VCaP (cell line): Measurements from ENCODE around the gene MTA1.

Experiments used
- H3K27ac ChIP-seq: fragments of 450-650 bp; 2 replicates; pipeline ENCODE4 v1.5.1; 2017
- TF ChIP-seq, protein P1 (sequence below): fragments of 450-650 bp; conservative IDR thresholded peaks from 2 replicates; pipeline ENCODE4 v1.5.1; 2017; ENCODE audit warnings: mild to moderate bottlenecking, moderate library complexity

The MTA1 gene

DNA sequence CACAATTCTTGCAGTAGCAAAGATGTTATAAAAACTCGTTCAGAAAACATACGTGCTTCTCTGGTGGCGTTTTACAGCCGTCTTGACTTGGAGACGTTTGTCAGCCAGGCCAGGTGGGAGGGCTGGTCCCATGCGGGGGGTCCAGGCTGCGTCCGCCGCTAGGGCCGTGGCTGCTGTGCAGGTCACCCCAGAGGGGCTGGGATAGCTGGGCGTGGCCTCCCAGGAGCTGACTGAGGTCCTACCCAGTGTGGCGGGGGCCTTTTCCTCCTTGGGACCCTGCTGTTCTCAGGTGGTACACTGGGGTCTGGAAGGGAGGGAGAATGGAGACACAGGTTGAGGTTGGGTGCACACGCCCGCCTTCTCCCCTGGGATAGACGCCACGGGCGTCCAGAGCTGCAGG is 25.2 kb downstream of the MTA1 start:
- TF ChIP-seq, protein P1, sequence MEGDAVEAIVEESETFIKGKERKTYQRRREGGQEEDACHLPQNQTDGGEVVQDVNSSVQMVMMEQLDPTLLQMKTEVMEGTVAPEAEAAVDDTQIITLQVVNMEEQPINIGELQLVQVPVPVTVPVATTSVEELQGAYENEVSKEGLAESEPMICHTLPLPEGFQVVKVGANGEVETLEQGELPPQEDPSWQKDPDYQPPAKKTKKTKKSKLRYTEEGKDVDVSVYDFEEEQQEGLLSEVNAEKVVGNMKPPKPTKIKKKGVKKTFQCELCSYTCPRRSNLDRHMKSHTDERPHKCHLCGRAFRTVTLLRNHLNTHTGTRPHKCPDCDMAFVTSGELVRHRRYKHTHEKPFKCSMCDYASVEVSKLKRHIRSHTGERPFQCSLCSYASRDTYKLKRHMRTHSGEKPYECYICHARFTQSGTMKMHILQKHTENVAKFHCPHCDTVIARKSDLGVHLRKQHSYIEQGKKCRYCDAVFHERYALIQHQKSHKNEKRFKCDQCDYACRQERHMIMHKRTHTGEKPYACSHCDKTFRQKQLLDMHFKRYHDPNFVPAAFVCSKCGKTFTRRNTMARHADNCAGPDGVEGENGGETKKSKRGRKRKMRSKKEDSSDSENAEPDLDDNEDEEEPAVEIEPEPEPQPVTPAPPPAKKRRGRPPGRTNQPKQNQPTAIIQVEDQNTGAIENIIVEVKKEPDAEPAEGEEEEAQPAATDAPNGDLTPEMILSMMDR, result no peak
- no peak overlapping the region for H3K27ac ChIP-seq

DNA sequence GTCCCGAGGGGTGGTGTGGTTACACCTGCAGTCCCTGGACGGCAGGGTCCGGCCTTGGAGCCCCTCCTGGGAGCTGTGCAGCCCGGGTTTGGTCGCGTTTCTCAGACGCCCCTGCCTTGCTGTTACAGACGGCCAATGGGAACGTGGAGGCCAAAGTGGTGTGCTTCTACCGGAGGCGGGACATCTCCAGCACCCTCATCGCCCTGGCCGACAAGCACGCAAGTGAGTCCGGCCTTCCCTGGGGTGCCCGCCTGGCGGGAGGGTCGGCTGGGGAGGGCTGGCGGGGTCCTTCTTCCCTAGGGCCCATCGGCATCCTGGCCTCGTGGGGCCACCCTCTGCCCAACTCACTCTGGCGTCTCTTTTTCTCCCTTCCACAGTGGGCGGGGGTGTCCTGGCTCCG is 25.7 kb downstream of the MTA1 start:
- TF ChIP-seq, protein P1, result no peak

DNA sequence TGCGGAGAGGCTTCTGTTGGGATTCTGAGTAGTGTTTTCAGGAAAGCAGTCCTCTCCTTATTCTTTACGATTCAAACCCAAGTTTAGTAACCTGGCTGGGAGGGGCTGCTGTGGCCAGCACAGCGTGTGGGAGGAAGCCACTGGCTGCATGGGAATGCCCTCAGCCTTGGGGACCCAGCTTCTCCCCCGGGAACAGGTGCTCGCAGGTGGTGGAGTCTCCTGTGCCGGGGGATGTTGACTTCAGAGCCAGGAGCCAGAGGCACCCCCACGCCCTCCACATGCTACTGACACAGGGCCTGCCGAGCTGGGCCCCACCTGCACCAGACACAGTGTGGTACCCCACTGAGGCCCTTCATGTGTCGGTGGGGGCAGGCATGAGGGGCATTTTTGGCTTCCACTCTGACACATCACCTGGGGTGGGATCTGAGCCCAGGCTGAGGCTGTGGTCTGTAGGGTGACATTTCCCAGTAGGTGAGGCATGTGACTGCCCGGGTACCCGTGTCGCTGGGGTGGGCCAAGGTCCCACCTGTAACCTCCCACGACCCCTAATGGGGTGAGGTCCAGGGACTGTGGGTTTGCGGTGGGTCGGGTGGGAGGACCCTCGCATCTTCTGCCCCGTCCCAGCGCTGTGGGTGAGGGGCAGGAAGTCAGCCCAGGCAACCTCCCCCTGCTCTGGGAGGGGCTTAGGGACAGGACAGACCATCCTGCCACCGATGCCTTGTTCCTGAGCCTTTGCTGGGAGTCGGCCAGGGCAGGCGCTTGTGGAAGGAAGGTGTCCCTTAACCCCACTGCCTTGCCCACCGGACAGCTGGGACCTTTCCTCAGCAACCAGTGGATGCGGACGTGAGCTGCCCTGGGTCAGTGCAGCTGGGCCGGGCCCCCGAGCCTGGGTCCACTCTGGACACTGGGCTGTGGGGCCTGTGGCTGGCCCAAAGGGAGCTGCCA is 26.5 kb downstream of the MTA1 start:
- TF ChIP-seq, protein P1, result no peak
- no peak overlapping the region for H3K27ac ChIP-seq

More for the DNA sequence above, 25.7 kb downstream of the MTA1 start:
- H3K27ac ChIP-seq, result no peak overlapping the region

DNA sequence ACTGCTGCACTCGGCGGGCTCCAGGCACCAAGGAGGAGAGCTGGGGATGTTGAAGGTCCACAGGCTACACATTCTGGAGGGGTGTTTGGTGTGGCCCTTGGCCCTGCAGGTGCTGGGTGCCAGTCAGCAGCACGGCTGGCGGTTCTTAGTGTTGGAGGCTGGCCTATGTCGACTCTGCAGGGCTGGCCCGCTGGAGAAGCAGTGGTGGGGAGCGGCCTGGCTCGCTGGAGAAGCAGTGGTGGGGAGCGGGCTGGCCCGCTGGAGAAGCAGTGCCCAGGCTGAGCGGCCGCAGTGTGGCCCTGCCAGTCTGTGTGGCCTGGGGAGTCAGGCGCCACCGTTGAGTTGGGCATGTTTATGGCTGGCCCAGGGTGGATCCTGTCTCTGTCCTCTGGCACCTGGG is 27.3 kb downstream of the MTA1 start:
- TF ChIP-seq, protein P1, result no peak
- H3K27ac ChIP-seq, result no peak overlapping the region

DNA sequence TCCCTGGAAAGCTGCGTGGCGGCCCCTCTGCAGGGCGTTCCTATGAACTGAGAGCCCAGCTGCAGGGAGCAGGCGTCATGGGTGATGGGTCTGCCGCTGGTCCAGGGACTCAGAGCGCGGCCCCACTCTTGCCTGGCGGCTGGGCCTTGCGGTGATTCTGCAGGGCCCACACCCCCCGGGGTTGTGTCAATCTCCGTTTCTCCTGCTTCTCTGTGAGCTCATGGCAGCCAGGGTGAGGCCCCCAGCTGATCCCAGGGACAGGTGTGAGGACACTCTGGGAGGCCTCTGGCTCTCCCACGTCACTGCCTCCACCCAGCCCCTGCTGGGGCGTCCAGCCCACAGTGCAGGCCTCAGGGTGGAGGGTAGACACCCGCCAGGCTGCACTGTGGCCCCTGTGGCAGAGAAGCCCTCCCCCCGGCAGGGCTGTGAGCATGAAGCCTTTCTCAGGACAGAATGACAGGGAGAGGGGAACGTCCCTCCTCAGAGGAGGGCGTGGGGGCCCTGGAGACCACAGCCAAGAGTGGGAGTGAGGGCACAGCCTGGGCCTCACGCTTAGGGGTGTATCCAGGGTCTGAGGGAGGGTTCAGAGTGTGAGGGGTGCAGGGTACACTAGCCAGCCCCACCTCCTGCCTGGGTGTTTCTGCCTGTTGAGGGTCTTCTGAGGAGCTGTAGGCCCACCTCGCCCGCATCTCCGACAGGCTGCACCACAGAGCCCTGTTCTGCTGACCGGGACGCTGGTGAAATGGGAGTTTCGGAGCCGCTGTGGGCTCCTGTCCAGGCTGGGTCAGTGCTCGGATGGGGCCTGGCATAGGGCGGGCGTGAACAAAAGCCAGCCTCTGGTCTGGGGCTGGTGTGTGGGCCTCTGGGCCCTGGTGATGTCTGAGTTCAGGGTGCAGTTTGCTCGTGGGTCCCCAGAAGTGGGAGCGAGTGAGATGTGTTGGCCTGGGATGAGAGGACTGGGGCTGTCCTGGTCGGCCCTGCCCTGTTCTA is 28.3 kb downstream of the MTA1 start:
- no peak overlapping the region; the same call in 1 of the 2 replicates for H3K27ac ChIP-seq
- TF ChIP-seq, protein P1, result no peak

DNA sequence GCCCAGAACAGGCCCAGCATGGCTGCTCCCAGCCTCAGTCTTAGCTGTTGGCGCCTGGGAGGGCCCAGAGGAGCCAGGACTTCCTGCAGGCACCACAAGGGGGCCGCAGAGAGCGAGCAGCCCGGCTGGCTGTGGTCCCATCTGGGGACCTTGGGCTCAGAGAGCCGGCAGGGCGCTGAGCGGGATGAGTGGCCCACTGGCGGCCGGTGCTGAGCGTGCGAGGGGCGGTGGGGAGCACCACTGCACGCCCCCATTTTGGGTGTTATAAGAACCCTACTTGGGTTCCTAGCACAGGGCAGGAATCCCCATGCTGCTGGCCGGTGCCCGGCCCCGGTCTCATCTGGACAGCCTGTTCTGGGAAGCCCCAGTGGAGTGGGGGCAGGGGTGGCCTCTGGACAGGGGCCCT is 29.1 kb downstream of the MTA1 start:
- H3K27ac ChIP-seq, result no peak overlapping the region; the same call in 1 of the 2 replicates
- TF ChIP-seq, protein P1, result peak; percentile 85
